WERI-Rb-1 (cell line): ENCODE results near the gene MAP6D1.

ENCODE experiments used
- DNase-seq: peaks from one replicate; pipeline ENCODE4 v3.0.0-alpha.2; 2020
- H3K27ac ChIP-seq: fragments of 250-450 bp; sonication (Bioruptor Pico); 2 replicates; pipeline ENCODE4 v1.5.1; 2020; ENCODE audit warnings: mild to moderate bottlenecking, moderate library complexity
- H3K27me3 ChIP-seq: fragments of 250-450 bp; sonication (Bioruptor Pico); 2 replicates; pipeline ENCODE4 v1.5.1; 2021; ENCODE audit warnings: mild to moderate bottlenecking, low read depth, moderate library complexity; ENCODE audit not compliant: insufficient read depth, severe bottlenecking
- H3K36me3 ChIP-seq: fragments of 250-450 bp; sonication (Bioruptor Pico); 2 replicates; pipeline ENCODE4 v1.5.1; 2020; ENCODE audit warnings: mild to moderate bottlenecking, moderate library complexity
- H3K4me3 ChIP-seq: 2 replicates; pipeline ENCODE4 v1.5.1; 2011; ENCODE audit warnings: low read depth, mild to moderate bottlenecking, control low read depth, low read length
- H3K9me3 ChIP-seq: fragments of 250-450 bp; sonication (Bioruptor Pico); 2 replicates; pipeline ENCODE4 v1.5.1; 2021; ENCODE audit warnings: mild to moderate bottlenecking, moderate library complexity; ENCODE audit not compliant: severe bottlenecking
- CTCF ChIP-seq: IDR thresholded peaks from 2 replicates; pipeline ENCODE4 v1.5.1; 2011; ENCODE audit warnings: low read depth, mild to moderate bottlenecking, control low read depth, inconsistent platforms, low read length

Gene MAP6D1

GRCh38 chr3:183837894-183838293 lies 12.5 kb upstream of the MAP6D1 start:
- Histone ChIP-seq H3K4me3 (no peak overlapping the region), H3K27me3 (no peaks in the 10 kb centered on the region), H3K9me3 (no peaks in the 10 kb centered on the region), H3K36me3 (peaks cover 42% of the 10 kb centered on the region), H3K27ac (no peak overlapping the region)
- no peak for TF ChIP-seq CTCF
- no peak for DNase-seq

GRCh38 chr3:183837390-183837789 lies 12.0 kb upstream of the MAP6D1 start:
- Histone ChIP-seq H3K27me3 (no peaks in the 10 kb centered on the region), H3K36me3 (peaks cover 47% of the 10 kb centered on the region), H3K27ac (no peak overlapping the region), H3K4me3 (no peak overlapping the region), H3K9me3 (no peaks in the 10 kb centered on the region)
- no peak for TF ChIP-seq CTCF
- DNase-seq: no peak

- no peak overlapping the region for H3K4me3 ChIP-seq
- H3K27ac ChIP-seq: no peak overlapping the region
- TF ChIP-seq CTCF: no peak
- no peak for DNase-seq
- no peaks in the 10 kb centered on the region for H3K9me3 ChIP-seq
- no peaks in the 10 kb centered on the region for H3K27me3 ChIP-seq
- H3K36me3 ChIP-seq: peaks cover 14% of the 10 kb centered on the region
Observed at GRCh38 chr3:183833516-183833915, 8.1 kb upstream of the MAP6D1 start.

GRCh38 chr3:183830187-183830586 lies 4.8 kb upstream of the MAP6D1 start:
- H3K36me3 ChIP-seq: peaks cover 9% of the 10 kb centered on the region
- no peak overlapping the region for H3K27ac ChIP-seq
- DNase-seq: no peak
- TF ChIP-seq CTCF: no peak
- no peak overlapping the region for H3K4me3 ChIP-seq
- H3K9me3 ChIP-seq: no peaks in the 10 kb centered on the region
- H3K27me3 ChIP-seq: no peaks in the 10 kb centered on the region

GRCh38 chr3:183829466-183829865 lies 4.1 kb upstream of the MAP6D1 start:
- Histone ChIP-seq H3K27ac (no peak overlapping the region), H3K9me3 (no peaks in the 10 kb centered on the region), H3K27me3 (no peaks in the 10 kb centered on the region), H3K4me3 (no peak overlapping the region), H3K36me3 (peaks cover 9% of the 10 kb centered on the region)
- no peak for TF ChIP-seq CTCF
- DNase-seq: no peak

GRCh38 chr3:183828538-183828870 lies 3.1 kb upstream of the MAP6D1 start:
- DNase-seq: no peak
- H3K27me3 ChIP-seq: no peaks in the 10 kb centered on the region
- no peak overlapping the region for H3K27ac ChIP-seq
- no peaks in the 10 kb centered on the region for H3K9me3 ChIP-seq
- TF ChIP-seq CTCF: no peak
- H3K4me3 ChIP-seq: no peak overlapping the region
- H3K36me3 ChIP-seq: peaks cover 7% of the 10 kb centered on the region
